MM.1S (cell line): ENCODE data around the gene HTR3D.
A peak's percentile ranks its signal among the peaks of the same experiment; 100 is the strongest.
"Not testable (repeated sequence)": the region's sequence is repeated elsewhere in the genome, so short reads cannot be mapped to it uniquely, and the experiment has no call there.

Experiments
- DNase-seq: peaks from one replicate; pipeline ENCODE4 v3.0.0-alpha.2; 2015
- H2AFZ ChIP-seq: fragments of 300-600 bp; sonication (generic); 2 replicates; pipeline ENCODE4 v1.6.0; 2016; ENCODE audit warnings: antibody characterized with exemption, low read length
- H3F3A ChIP-seq: fragments of 300-600 bp; sonication (generic); 2 replicates; pipeline ENCODE4 v1.6.1; 2016; ENCODE audit warnings: mild to moderate bottlenecking, antibody characterized with exemption, low read length, moderate library complexity, mixed read lengths; ENCODE audit not compliant: insufficient read depth
- H3K27ac ChIP-seq: fragments of 300-600 bp; sonication (generic); 2 replicates; pipeline ENCODE4 v1.5.1; 2016; ENCODE audit warnings: mild to moderate bottlenecking, low read length
- H3K27me3 ChIP-seq: fragments of 300-600 bp; sonication (generic); replicated peaks from 2 replicates; pipeline ENCODE4 v1.6.0; 2016; ENCODE audit warnings: low read length; ENCODE audit not compliant: insufficient read depth
- H3K36me3 ChIP-seq: fragments of 300-600 bp; sonication (generic); replicated peaks from 2 replicates; pipeline ENCODE4 v1.6.1; 2016; ENCODE audit warnings: mild to moderate bottlenecking, low read length, mixed read lengths; ENCODE audit not compliant: insufficient read depth
- H3K4me1 ChIP-seq: fragments of 300-600 bp; sonication (generic); 2 replicates; pipeline ENCODE4 v1.6.1; 2016; ENCODE audit warnings: low read length, mixed read lengths
- H3K4me2 ChIP-seq: fragments of 300-600 bp; sonication (generic); 2 replicates; pipeline ENCODE4 v1.6.0; 2016; ENCODE audit warnings: low read depth, low read length
- H3K4me3 ChIP-seq: fragments of 300-600 bp; sonication (generic); 2 replicates; pipeline ENCODE4 v1.5.1; 2016; ENCODE audit warnings: low read length, mixed read lengths
- H3K79me2 ChIP-seq: fragments of 300-600 bp; sonication (generic); 2 replicates; pipeline ENCODE4 v1.6.1; 2016; ENCODE audit warnings: mixed run types, low read length, mixed read lengths
- H3K9ac ChIP-seq: fragments of 300-600 bp; sonication (generic); 2 replicates; pipeline ENCODE4 v1.6.1; 2016; ENCODE audit warnings: low read length, mixed read lengths
- H3K9me2 ChIP-seq: fragments of 300-600 bp; sonication (generic); replicated peaks from 2 replicates; pipeline ENCODE4 v1.6.1; 2016; ENCODE audit warnings: mild to moderate bottlenecking, low read length, mixed read lengths; ENCODE audit not compliant: insufficient read depth
- H3K9me3 ChIP-seq: fragments of 300-600 bp; sonication (generic); replicated peaks from 2 replicates; pipeline ENCODE4 v1.6.1; 2016; ENCODE audit warnings: mild to moderate bottlenecking, low read length, mixed read lengths; ENCODE audit not compliant: insufficient read depth
- H4K20me1 ChIP-seq: fragments of 300-600 bp; sonication (generic); 2 replicates; pipeline ENCODE4 v1.6.1; 2016; ENCODE audit warnings: mild to moderate bottlenecking, low read length, moderate library complexity, mixed read lengths; ENCODE audit not compliant: insufficient read depth
- CTCF ChIP-seq: fragments of 300-600 bp; sonication (generic); IDR thresholded peaks from 2 replicates; pipeline ENCODE4 v1.5.1; 2016; ENCODE audit warnings: antibody characterized with exemption, low read length, mixed read lengths
- EZH2 ChIP-seq: fragments of 300-600 bp; sonication (generic); optimal IDR thresholded peaks from 2 replicates; pipeline ENCODE3; 2017; ENCODE audit warnings: low read depth, mild to moderate bottlenecking, antibody characterized with exemption, low read length, mixed read lengths
- EZH2phosphoT487 ChIP-seq: fragments of 300-600 bp; sonication (generic); IDR thresholded peaks from 2 replicates; pipeline ENCODE4 v1.6.1; 2018; ENCODE audit warnings: antibody characterized with exemption, low read length

HTR3D gene

GRCh38 chr3:184017672-184018423, 13.7 kb upstream of the HTR3D start, which contains the start of gene ABCC5:
ABCC5 (minus strand) TSS chr3:184017884; CDS start chr3:184014392, 3,492 bp downstream.
- H2AFZ ChIP-seq = peak within 1 kb of the TSS; percentile 98
- peak; percentile 96 for DNase-seq
- H3K9me3 ChIP-seq = no peaks in the 10 kb centered on the region
- H3K4me3 ChIP-seq = peak within 1 kb of the TSS; percentile 89
- TF ChIP-seq EZH2phosphoT487 (no peak), EZH2 (no peak), CTCF (peak; percentile 25; the same call in 1 of the 2 replicates)
- 0 out of 2 replicates have a peak, but pooled peaks cover 6% of the 10 kb centered on the region for H3K4me1 ChIP-seq
- H3K4me2 ChIP-seq = peak within 1 kb of the TSS; percentile 62
- no peaks in the 10 kb centered on the region for H3K9me2 ChIP-seq
- H4K20me1 ChIP-seq = no peaks in the 10 kb centered on the region
- H3K9ac ChIP-seq = peak within 1 kb of the TSS; percentile 53; the same call in 1 of the 2 replicates
- no peak within 1 kb of the TSS for H3K27ac ChIP-seq
- H3K27me3 ChIP-seq = no peaks in the 10 kb centered on the region; the same call in 1 of the 2 replicates
- H3K79me2 ChIP-seq = 0 out of 2 replicates have a peak, but pooled peaks cover 4% of the 10 kb centered on the region
- no peaks in the 10 kb centered on the region for H3F3A ChIP-seq
- no peaks in the 10 kb centered on the region for H3K36me3 ChIP-seq

GRCh38 chr3:184018424-184018973, 13.0 kb upstream of the HTR3D start:
- Histone ChIP-seq H3K27ac (no peak overlapping the region), H3K9ac (peak overlapping the region; percentile 53; the same call in 1 of the 2 replicates), H2AFZ (peak overlapping the region; percentile 98), H3K9me2 (no peaks in the 10 kb centered on the region), H3K36me3 (no peaks in the 10 kb centered on the region), H3K4me2 (peak overlapping the region; percentile 62), H3K4me3 (peak overlapping the region; percentile 89), H3K79me2 (0 out of 2 replicates have a peak, but pooled peaks cover 4% of the 10 kb centered on the region), H3F3A (no peaks in the 10 kb centered on the region), H4K20me1 (no peaks in the 10 kb centered on the region), H3K9me3 (no peaks in the 10 kb centered on the region), H3K27me3 (no peaks in the 10 kb centered on the region; the same call in 1 of the 2 replicates), H3K4me1 (0 out of 2 replicates have a peak, but pooled peaks cover 6% of the 10 kb centered on the region)
- TF ChIP-seq EZH2phosphoT487 (no peak), CTCF (no peak), EZH2 (no peak)
- no peak for DNase-seq

GRCh38 chr3:184022323-184022722, 9.2 kb upstream of the HTR3D start:
- Histone ChIP-seq H4K20me1 (no peaks in the 10 kb centered on the region), H3K79me2 (no peaks in the 10 kb centered on the region), H3K4me3 (no peak overlapping the region), H3K27me3 (no peaks in the 10 kb centered on the region; the same call in 1 of the 2 replicates), H2AFZ (no peak overlapping the region), H3K9ac (no peak overlapping the region), H3K27ac (no peak overlapping the region), H3K9me3 (no peaks in the 10 kb centered on the region), H3K4me1 (0 out of 2 replicates have a peak, but pooled peaks cover 2% of the 10 kb centered on the region), H3K4me2 (no peak overlapping the region), H3K36me3 (no peaks in the 10 kb centered on the region), H3K9me2 (no peaks in the 10 kb centered on the region), H3F3A (no peaks in the 10 kb centered on the region)
- TF ChIP-seq CTCF = no peak
- no peak for TF ChIP-seq EZH2
- TF ChIP-seq EZH2phosphoT487 = no peak
- DNase-seq = no peak

GRCh38 chr3:184025256-184025655, 6.3 kb upstream of the HTR3D start:
- not testable (repeated sequence) for H3K4me1 ChIP-seq, H3K36me3 ChIP-seq, H2AFZ ChIP-seq, H3K79me2 ChIP-seq, H3K9me2 ChIP-seq, H3K27ac ChIP-seq, H3F3A ChIP-seq, H3K4me3 ChIP-seq, H3K9ac ChIP-seq, H3K9me3 ChIP-seq, H3K27me3 ChIP-seq, H4K20me1 ChIP-seq, H3K4me2 ChIP-seq, DNase-seq

- H3K4me3 ChIP-seq, H3K9ac ChIP-seq, H3K4me2 ChIP-seq, H4K20me1 ChIP-seq, H3K36me3 ChIP-seq, H3K79me2 ChIP-seq, H2AFZ ChIP-seq, H3K9me2 ChIP-seq, H3K27ac ChIP-seq, H3K9me3 ChIP-seq, H3F3A ChIP-seq, H3K4me1 ChIP-seq, H3K27me3 ChIP-seq, DNase-seq: not testable (repeated sequence)
These were observed 3.2 kb upstream of the HTR3D start for GRCh38 chr3:184028275-184028890.
